Sigmoid colon (tissue), 4 donors: ENCODE results near the gene DDX50.

Experiments
- EP300 ChIP-seq, 4 donors: sonication (generic); formaldehyde crosslinking; IDR thresholded peaks; one replicate each; pipeline ENCODE4 v1.6.1; 2017; ENCODE audit warnings: antibody characterized with exemption in 4 of 4
- POLR2A ChIP-seq, 2 donors: fragments of 450-650 bp; IDR thresholded peaks; one replicate each; pipeline ENCODE4 v1.6.1; 2016; ENCODE audit warnings: antibody characterized with exemption in 2 of 2, mild to moderate bottlenecking in 2 of 2, moderate library complexity in 2 of 2
- POLR2AphosphoS5 ChIP-seq, 4 donors: sonication (generic); formaldehyde crosslinking; IDR thresholded peaks; one replicate each; pipeline ENCODE4 v1.6.1; 2017; ENCODE audit warnings: antibody characterized with exemption in 4 of 4
- TF ChIP-seq, protein P1 (sequence below), 4 experiments: fragments of 450-650 bp in 3 of 4; fragments of 200-600 bp in 1 of 4; IDR thresholded peaks; one replicate each; pipeline ENCODE4 v1.5.1; 2016 to 2019; ENCODE audit warnings: antibody characterized with exemption in 4 of 4, mild to moderate bottlenecking in 3 of 4, moderate library complexity in 2 of 4

DNA sequence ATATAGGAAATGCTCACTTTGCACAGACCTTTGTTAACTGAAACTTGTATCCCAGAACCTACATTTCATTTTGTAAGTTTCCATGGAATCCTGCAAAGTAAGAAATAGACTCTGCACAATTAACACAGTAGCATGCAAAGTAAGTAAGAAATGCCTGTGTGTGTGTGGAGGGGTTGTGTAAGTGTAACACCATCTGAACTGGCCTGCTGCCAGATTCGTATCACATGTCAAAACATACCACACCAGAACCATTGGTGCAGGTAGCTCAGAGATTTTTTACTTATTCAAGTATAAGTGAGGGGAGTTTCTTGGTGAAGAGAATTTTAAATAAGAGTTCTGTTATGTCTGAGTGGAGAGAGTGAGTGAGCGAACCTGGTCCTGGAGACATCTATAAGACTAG lies 37.0 kb downstream of the DDX50 start:
- TF ChIP-seq, protein P1, sequence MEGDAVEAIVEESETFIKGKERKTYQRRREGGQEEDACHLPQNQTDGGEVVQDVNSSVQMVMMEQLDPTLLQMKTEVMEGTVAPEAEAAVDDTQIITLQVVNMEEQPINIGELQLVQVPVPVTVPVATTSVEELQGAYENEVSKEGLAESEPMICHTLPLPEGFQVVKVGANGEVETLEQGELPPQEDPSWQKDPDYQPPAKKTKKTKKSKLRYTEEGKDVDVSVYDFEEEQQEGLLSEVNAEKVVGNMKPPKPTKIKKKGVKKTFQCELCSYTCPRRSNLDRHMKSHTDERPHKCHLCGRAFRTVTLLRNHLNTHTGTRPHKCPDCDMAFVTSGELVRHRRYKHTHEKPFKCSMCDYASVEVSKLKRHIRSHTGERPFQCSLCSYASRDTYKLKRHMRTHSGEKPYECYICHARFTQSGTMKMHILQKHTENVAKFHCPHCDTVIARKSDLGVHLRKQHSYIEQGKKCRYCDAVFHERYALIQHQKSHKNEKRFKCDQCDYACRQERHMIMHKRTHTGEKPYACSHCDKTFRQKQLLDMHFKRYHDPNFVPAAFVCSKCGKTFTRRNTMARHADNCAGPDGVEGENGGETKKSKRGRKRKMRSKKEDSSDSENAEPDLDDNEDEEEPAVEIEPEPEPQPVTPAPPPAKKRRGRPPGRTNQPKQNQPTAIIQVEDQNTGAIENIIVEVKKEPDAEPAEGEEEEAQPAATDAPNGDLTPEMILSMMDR (IDR thresholded peaks at IDR 0.05), result no peak
- TF ChIP-seq EP300 (IDR thresholded peaks at IDR 0.05) (no peak), POLR2AphosphoS5 (IDR thresholded peaks at IDR 0.05) (no peak), POLR2A (IDR thresholded peaks at IDR 0.05) (no peak)
